ENCODE results near the gene MGRN1. TPM values are rescaled to one million over a fixed set of nuclear protein-coding genes. Genes with fewer than 3 reads are reported as not detected.

MGRN1 gene
- total RNA-seq, 1 donor: 34.3 TPM

- TF ChIP-seq CTCF (IDR thresholded peaks at IDR 0.05; ENCODE audit: insufficient read depth, low read length): no peak
- no peak overlapping the region for H3K4me3 ChIP-seq (ENCODE audit: low read depth, low read length)
Observed at GRCh38 chr16:4673387-4674046, 48.9 kb downstream of the MGRN1 start.

DNA sequence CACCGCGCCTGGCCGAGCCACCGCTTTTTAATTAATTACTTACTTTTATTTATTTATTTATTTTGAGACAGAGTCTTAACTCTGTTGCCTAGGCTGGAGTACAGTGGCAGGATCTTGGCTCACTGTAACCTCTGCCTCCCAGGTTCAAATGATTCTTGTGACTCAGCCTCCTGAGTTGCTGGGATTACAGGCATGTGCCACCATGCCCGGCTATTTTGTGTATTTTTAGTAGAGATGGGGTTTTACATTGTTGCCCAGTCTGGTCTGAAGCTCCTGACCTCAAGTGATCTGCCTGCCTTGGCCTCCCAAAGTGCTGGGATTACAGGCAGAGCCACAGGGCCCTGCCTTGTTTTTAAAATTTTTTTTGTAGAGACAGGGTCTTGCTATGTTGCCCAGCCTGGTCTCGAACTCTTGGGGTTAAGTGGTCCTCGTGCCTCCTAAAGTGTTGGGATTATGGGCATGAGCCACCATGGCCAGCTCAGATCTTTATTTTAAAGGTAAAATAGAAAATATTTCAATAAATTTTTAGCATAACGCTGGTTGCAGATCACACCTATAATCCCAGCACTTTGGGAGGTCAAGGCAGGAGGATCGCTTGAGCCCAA lies 50.4 kb downstream of the MGRN1 start:
- no peak for TF ChIP-seq CTCF (IDR thresholded peaks at IDR 0.05; ENCODE audit: insufficient read depth, low read length)
- no peak for DNase-seq (ENCODE audit: low read depth)
- H3K4me3 ChIP-seq (ENCODE audit: low read depth, low read length): no peak overlapping the region

More at GRCh38 chr16:4673387-4674046, 48.9 kb downstream of the MGRN1 start:
- DNase-seq (ENCODE audit: low read depth): no peak

GRCh38 chr16:4675864-4676786 lies 51.5 kb downstream of the MGRN1 start:
- H3K4me3 ChIP-seq (ENCODE audit: low read depth, low read length): no peak overlapping the region
- no peak for TF ChIP-seq CTCF (IDR thresholded peaks at IDR 0.05; ENCODE audit: insufficient read depth, low read length)

DNA sequence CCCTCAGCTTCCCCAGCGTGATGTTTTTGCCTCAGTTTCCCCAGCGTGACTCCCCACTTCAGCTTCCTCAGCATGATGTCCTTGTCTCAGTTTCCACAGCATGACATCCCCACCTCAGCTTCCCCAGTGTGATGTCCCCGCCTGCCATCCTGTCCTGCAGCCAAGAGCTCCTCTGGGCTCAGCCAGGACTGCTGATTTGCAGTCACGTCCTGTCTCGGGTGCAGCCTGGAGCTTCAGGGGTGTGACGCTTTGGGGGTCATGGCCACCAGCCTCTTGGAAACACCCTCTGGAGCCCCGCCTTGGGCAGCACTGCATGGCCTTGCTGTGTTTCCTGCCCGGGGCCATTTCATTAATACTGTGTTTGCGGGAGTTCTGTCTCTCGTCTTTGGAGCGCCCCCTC lies 52.2 kb downstream of the MGRN1 start:
- no peak for DNase-seq (ENCODE audit: low read depth)
- no peak for TF ChIP-seq CTCF (IDR thresholded peaks at IDR 0.05; ENCODE audit: insufficient read depth, low read length)
- no peak overlapping the region for H3K4me3 ChIP-seq (ENCODE audit: low read depth, low read length)

More at GRCh38 chr16:4675864-4676786, 51.5 kb downstream of the MGRN1 start:
- DNase-seq (ENCODE audit: low read depth): no peak

DNA sequence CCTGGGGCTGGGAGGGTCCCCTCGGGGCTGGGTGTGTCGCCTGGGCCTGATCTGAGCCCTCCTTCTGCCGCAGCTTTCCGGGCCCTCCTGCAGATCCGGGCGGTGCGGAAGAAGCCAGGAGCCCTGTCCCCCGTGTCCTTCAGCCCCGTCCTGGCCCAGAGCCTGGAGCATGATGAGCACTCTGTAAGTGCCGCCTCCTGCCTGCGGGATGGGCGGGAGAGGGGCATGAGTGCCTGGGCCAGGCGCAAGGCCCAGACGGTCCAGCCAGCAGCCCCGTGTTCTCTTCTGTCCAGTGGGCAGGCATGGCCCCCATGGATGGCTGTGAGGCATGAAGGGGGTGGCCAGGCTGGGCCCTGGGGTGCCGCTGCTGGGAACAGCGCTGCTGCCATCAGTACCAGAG lies 52.8 kb downstream of the MGRN1 start:
- no peak for TF ChIP-seq CTCF (IDR thresholded peaks at IDR 0.05; ENCODE audit: insufficient read depth, low read length)
- DNase-seq (ENCODE audit: low read depth): no peak
- H3K4me3 ChIP-seq (ENCODE audit: low read depth, low read length): no peak overlapping the region

- no peak overlapping the region for H3K4me3 ChIP-seq (ENCODE audit: low read depth, low read length)
- DNase-seq (ENCODE audit: low read depth): no peak
- TF ChIP-seq CTCF (IDR thresholded peaks at IDR 0.05; ENCODE audit: insufficient read depth, low read length): no peak
Observed at GRCh38 chr16:4677994-4678393, 53.4 kb downstream of the MGRN1 start.

Data from fibroblast of the aortic adventitia (primary cell).